NCI-H524 (cell line): ENCODE results near the gene GALNT1.

ENCODE experiments used
- DNase-seq, 2 experiments: peaks; one replicate each; lab custom pipeline; 2025; lab: John Stamatoyannopoulos, UW

The GALNT1 gene

DNA sequence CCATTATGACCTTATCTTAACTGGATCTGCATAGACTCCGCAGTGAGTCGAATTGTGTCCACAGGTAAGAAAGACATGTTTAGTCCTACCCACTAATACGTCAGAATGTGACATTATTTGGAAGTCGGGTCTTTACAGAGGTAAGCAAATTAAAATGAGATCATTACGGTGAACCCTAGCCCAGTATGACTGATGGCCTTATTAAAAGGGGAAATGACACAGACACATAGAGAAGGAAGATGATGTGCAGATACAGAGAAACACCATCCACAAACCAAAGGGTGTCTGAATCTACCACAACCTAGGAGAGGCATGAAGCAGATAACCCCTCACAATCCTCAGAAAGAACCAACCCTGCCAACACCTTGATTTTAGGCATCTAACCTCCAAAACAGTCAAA lies 135.6 kb downstream of the GALNT1 start:
- no peak for DNase-seq

DNA sequence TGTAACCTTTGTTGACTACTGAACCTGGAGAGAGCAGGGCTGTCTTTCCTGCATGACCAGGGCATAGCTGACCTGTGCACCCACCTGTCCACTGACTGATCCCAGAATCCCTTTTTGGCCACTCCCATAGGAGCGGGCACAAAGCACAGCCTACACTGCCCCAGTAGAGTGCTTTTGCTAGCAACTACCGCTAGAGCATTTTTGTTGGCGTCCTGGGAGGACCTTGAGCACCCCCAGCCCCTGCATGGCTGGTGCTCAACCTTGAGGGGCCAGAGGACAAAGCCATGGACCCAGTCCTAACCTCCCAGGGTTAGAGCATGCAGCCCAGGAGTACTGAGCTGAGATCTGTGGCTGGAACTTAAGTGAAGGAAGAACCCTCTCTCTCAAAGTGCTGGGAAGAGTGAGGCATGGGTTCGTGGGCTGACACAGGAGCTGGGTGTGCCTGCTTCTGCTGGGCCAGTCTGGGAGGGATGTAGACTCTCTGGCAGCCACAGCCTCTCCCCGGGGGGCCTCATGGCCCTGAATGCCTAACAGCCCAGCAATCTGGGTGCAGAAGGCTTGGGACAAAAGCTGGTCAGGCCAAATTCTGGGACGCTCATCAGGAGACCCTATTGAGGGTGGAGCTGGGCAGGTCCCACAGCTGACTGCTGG lies 140.0 kb downstream of the GALNT1 start:
- DNase-seq, result no peak

DNA sequence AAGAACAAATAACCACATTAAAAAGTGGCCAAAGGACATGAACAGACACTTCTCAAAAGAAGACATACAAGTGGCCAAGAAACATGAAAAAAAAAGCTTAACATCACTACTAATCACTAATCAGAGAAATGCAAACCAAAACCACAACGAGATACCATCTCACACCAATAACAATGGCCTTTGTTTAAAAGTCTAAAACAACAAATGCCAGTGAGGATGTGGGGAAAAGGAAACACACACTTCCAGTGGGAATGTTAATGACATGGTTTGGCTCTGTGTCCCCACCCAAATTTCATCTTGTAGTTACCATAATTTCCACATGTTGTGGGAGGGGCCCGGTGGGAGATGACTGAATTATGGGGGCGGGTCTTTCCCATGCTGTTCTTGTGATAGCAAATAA lies 147.1 kb downstream of the GALNT1 start:
- no peak for DNase-seq

DNA sequence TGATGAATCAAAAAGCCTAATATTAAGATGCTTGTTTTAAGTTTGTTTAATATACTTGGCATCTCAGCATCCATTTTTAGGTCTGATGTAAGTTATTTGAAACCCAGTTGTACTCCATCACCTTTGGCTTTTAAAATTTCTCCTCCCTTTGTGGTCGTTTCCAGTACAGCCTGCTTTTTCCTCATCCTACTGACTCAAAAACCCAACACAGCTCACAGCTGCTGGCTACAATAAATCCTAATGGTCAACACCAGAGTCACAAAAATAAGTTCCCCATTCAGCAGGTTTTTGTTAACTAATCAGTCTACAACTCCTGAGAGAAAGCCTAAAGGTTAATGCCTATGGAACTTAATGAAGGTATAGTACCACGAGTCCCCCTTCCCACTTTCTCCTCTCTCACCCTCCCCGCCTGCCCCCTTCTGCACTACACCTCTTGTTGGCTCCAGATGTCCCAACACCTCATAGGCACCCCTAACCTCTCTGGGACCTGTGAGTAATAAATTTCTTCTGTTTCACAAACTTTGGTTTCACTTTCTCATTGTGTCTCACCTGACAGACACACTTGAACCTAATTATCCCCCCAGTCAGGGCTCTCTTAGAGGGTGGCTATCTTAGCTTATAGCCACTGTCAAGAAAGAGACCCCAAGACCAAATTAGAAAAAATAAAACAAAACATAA lies 148.6 kb downstream of the GALNT1 start:
- no peak for DNase-seq

DNA sequence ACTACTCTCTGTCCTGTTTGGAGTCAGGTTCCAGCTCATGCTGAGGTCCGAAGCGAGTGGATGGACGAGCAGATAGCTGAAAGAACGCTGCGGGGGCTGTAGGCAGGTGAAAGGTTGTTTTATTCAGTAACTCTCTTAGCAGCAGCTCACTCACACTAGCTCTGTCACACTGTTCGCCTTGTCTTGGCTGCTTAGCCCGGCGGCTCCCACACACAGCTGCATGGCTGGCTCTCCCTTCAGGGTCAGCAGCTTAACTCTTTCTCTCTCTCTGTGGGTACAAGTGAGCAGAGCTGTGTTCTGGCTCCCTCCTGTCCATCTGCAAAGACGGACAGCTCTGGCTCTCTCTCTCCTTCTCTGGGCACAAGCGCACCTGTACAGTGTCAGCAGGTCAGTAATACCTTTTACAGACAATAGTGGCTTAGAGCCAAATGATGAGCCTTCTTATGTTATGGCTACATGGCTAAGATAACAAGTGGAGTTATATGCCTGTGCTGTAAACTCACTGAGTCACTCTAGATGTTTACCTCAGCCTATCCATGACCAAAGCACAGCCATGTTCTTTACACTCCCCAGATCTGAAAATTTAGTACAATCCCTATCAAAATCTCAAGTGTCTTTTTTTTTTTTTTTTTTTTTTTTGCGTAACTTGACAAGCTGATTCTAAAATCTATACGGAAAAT lies 149.3 kb downstream of the GALNT1 start:
- DNase-seq, result no peak

DNA sequence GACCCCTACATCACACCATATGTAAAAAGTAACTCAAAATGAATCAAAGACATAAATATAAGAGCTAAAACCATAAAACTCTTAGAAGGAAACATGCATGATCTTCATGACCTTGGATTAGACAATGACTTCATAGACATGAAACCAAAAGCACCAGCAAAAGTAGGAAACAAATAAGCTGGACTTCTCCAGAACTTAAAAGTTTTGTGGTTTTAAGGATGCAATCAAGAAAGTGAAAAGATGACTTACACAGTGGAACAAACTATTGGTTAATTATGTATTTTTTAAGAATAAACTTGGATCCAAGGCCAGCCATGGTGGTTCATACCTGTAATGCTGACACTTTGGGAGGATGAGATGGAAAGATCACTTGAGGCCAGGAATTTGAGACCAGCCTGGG lies 150.2 kb downstream of the GALNT1 start:
- no peak for DNase-seq

DNA sequence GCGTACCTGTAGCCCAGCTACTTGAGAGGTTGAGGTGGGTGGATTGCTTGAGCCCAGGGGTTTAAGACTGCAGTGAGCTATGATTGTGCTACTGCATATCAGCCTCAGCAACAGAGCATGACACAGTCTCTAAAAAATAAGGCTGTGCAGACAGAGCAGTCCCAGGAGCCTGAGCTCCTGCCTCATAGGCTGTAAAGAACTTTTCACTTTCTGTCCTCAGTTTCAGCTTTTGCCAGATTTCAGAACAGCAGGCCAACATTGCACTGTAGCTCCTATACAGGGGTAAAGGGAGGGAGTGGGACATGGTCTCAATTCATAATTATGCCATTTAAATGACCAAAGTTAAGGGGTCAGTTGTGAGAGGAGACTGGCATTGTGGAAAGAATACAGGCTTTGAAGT lies 150.6 kb downstream of the GALNT1 start:
- no peak for DNase-seq

DNA sequence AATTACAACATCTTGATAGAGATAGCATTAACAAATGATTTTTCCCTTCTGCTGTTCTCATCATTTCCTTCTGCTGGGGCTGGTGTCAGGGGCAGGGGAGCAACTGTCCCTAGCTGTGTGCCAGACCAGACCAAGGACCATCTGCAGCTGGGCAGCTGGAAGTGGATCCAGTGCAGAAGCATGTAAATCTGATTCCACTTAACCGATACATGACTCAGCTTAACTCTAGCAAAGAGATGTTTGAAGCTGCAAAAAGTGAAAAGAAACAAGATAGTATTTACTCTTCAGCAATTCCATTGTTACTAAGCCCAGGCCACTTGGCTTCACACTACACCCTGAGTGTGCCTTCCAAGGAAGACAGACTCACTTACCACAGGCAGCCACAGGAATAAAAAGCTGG lies 151.1 kb downstream of the GALNT1 start:
- DNase-seq, result peak; percentile 36 to 68

DNA sequence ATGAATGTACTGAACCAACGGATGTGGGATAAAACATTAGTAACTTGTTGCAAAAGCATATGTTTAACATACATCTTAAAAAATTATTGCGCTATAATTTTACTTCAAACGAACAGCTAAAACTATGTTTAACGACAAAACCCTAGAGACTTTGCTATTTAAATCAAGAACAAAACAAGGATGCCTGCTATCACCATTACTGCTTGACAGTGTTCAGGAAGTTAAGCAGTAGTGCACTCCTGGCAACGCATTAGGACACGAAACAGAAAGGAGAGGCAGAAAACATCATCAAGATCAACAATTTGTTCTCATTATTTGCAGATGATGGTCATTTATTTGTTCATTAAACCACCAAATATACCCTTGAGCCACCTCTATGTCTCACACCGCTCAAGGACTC lies 151.9 kb downstream of the GALNT1 start:
- DNase-seq, result no peak

DNA sequence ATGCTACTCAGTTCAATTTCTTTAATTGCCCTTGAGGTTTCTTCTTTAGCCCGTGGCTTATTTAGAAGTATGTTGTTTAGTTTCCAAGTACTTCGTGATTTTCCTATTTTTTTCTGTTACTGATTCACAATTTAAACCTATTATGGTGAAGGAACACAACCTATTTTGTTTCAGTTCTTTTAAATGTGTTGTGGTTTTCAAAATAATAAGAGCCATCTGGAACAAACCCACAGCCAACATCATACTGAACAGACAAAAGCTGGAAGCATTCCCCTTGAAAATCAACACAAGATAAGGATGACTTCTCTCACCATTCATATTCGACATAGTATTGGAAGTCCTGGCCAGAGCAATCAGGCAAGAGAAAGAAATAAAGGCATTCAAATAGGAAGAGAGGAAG lies 155.2 kb downstream of the GALNT1 start:
- no peak for DNase-seq

DNA sequence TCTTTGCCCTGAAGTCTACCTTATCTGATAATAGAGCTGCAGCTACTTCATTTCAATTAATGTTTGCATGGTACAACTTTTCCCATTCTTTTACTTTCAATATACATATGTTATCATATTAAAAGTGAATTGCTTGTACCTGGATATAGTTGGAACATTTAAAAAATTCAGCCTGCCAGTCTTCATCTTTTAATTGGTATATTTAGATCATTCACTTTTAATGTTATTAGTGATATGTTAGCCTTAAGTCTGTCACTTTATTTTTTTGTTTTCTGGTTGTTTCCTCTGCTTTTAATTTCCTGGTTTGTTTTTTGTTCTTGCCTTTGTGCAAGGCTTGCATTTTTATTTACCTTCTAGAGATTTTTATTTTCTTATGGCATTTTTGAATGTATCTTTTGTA lies 158.2 kb downstream of the GALNT1 start:
- DNase-seq, result no peak

DNA sequence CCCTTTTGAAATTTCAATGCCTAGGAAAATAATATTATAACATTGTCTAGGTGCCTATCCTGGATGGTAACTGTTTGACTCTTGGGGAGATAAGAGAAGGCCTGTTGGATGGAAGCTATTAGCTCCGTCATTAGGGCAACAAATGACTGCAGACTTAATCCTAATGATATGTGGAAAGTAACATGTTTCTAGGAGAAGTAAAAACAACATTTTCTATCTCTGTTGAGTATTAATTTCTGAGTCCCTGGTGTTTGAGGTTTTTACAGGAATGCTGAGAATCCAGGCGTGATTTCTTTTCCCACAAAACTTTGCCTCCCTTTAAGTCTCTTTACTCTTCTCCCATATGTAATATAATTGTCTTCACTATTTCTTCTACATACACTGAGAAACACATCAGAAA lies 159.1 kb downstream of the GALNT1 start:
- no peak for DNase-seq

DNA sequence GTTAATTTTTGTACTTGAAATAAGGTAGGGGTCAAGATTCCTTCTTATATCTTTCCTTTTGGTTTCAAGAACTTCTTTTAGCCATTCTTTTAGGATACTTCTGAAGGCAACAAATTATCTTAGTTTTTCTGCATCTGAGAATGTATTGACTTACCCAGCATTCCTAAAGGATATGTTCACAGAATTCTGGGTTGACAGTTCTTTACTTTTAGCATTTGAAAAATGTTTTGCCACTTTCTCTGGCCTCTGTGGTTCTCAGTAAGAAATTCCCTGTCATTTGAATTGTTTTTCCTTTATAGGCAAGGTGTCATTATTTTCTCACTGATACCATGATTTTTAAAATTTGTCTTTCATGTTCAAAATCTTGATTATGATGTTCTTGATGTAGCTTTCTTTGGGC lies 162.4 kb downstream of the GALNT1 start:
- no peak for DNase-seq

DNA sequence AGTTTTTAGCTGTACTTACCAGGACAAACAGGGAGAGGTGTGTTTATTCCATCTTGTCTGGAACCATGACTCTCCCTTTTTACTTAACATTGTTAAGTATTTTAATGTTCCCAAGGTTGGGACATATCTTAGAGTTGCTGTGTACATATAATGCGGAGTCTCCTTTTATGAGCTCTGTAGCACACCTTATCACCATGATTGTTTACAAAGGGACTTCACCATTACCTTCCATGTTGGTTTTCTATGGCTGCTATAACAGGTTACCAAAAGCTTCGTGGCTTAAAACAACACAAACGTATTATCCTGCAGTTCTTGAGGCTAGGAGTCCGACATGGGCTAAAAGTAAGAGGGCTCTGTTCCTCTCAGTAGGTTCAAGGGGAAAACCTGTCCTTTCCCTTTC lies 164.3 kb downstream of the GALNT1 start:
- DNase-seq, result no peak

DNA sequence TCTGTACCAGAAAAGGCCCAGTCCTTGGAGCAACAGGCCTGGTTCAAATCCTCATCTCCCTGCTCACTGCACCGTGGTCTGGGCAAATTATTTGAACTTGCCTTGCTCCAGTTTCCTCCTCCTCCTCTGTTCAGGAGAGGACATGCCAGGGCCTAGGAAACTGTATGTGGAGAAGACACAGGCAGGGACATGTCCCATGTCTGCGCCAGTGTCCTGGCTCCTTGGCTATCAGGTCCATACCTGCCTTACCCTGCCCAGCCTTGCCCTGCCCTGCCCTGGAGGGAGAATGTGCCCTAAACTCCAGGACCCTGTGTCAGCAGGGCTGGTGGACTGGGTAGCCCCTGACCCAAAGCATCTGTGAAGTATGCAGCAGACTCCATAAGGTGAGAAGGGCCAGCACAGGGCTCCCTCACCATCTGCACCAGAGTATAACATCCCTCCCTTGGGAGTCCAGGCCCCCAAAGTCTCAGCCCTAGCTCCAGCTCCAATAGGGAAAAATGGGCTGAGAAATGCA lies 165.3 kb downstream of the GALNT1 start:
- DNase-seq, result peak in 1 of 2 experiments; percentile 40

DNA sequence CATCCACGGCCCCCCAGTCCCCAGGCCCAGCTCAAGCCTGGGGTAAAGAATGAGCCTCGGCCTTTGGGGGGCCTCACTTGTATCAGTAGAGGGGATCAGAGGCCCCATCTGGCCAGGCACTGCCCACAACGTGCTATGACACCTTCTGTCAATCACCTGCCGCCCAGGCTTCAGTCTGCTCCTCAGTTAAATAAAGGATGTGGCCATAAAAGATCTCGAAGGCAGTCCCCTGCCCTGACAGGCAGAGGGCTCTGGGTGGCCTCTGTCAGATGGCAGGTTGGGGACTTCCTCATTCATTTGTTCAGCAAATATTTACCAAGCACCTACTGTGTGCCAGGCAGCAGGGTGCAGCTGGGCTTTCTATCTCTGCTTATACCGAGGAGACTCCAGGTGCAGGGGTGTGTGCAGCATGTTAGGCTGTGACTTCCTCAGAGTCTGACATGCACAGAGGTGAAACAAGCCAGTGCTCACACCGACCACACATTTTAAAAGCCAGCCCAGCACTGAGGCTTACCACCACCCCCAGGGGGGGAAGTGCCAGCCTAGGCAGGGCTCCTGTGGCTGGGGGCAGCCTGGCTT lies 166.4 kb downstream of the GALNT1 start:
- DNase-seq, result no peak

DNA sequence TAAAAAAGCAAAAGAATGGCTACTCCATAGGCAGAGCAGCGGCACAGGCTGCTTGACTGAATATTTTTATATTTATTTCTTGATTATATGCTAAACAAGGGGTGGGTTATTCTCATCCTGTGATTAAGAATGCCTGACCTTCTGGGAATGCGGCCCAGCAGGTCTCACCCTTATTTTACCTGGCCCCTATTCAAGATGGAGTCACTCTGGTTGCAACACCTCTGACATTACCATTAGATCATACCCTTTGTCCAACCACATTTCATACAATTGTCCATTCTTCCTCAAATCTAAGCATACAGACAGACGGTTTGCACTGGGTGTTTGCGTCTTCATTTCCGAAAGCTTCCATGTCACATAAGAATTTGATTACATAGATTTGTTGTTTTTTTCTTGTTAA lies 168.2 kb downstream of the GALNT1 start:
- no peak for DNase-seq

DNA sequence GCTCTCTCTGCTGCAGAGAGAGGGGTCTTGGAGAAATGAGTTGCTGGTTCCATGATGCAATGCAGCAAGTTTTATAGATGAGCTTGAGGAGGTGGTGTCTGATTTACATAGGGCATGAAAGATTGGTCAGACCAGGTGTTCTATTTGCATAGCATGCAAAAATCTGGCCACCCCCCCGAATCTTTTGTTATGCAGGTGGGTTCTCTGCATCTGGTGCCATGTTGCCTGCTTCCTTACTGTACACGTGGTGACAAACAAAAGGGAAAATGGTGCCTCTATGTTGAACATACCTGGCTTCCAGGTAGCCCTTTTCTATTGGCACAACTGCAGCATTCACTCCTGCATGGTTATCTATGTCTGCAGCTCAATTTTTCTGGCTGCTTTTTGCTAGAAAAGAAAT lies 169.4 kb downstream of the GALNT1 start:
- no peak for DNase-seq

DNA sequence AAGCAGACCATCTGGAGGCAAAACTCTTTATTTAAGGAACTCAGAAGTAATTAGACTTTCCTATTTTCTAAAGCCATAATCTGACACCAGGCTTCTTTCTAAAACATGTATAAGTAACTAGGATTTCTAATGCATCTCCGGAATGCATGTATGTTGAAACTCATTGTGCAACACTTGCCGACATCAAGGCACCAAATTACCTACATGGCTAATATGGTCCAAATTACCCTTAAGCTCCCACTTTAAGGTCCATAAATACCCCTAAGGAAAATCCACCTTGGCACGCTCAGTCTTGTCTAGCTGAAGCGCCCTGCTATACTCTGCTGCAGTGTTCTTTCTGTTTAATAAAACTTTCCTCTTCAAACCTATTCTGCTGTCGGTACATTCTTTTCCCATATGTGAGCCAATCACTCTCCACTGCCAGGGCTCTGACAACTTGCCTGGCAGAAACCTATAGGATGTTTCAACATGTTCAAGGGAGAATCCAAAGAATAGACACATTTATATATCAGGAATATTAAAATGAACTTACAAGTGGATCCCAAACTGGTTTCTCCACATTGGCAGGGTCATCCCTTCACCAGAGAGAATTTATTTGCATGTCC lies 171.9 kb downstream of the GALNT1 start:
- DNase-seq, result no peak

DNA sequence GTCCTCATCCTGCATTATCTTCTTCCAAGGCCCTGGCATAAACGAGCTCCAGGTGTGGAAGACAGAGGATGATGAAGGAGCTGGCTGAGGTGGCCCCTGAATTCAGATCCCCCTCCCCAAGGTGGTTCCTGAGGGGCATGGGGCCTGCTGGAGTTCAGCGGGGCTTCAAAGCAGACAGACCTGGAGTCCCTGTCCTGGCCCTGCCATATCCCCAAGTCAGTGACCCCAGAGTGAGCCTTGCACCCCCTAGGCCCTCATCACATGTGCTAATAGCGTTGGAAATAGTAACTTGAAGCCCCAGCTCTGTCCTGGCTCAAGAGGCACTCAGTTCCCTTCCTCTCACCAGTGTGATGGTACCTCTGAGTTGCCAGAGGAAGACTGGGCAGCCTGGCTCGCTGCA lies 172.9 kb downstream of the GALNT1 start:
- no peak for DNase-seq

DNA sequence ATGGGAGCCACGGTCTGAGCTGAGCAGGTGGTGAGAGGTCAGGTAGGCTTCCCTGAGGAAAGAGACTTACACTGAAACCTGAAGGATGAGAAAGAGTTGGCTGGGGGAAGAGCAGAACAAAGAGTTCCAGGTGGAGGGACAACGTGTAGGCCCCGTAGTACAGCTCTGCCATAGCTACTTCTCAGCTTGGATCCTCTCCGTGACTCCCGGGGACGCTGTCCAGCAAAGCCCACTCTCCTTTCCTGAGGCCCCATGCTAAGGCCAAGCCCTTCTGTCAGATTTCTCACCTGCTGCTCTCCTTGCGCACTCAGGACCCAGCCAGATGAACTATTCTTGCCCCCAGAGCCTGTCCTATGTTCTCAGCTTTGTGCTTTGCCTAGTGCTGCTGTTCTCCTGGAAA lies 173.8 kb downstream of the GALNT1 start:
- DNase-seq, result no peak

DNA sequence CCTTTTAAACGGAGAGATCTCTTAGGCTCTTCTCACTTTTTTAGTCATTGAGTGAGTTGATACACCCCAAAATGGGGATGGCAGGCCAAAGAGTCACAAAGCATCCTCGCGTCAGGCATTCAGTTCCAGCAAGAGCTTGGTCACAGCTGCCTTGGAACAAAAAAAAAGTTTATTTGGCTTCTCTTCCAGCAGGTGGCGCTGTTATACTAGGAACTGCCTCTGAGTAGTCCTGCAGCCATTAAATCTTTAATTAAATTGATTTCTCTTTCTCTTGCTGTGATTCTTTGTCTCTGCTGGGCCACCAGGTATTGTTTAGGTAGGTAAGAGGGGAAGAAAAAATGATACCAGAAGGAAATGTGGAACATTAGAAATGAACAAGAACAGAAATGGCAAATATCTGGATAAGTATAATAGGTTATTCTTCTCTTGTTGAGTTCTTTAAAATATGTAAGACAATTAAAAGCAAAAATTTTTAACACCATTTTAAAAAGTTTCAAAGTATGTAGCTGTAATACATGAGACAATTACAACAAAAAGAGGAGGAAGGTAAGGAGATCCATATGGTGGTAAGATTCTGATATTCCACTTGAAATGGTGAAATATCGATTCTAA lies 175.1 kb downstream of the GALNT1 start:
- DNase-seq, result peak; percentile 56 to 61
